HepG2 (cell line): ENCODE results near the gene TNNI2. TPM values are rescaled to one million over a fixed set of nuclear protein-coding genes. Genes with fewer than 3 reads are reported as not detected.
A peak's percentile ranks its signal among the peaks of the same experiment; 100 is the strongest.

Experiments
- ATAC-seq: fragments of 200-7000 bp; cut with Tn5 transposase; 3 replicates; pipeline ENCODE4 v1.9.1; 2020; ENCODE audit warnings: mild to moderate bottlenecking, moderate library complexity
- BruUV-seq: library from RNA; stranded (reverse); fragments of 400-500 nt; replicated peaks from 2 replicates; lab custom pipeline; 2021; lab: Mats Ljungman, UMichigan
- CTCF ChIA-PET: fragments of 300-600 bp; formaldehyde crosslinking; extraction: SDS; loops from one replicate; lab custom pipeline; 2021; ENCODE audit warnings: low total read pairs, inconsistent platforms, low intra/inter-chr PET ratio; lab: Yijun Ruan, JAX
- POLR2A ChIA-PET: fragments of 350-600 bp; sonication (Branson Sonifier 250); formaldehyde crosslinking; loops from one replicate; lab custom pipeline; 2020; ENCODE audit warnings: antibody characterized with exemption, inconsistent platforms; lab: Yijun Ruan, JAX
- DNase-seq: peaks from one replicate; pipeline ENCODE4 v3.0.0-alpha.2; 2015; ENCODE audit warnings: low spot score
- FAIRE-seq: peaks from 3 replicates; lab custom pipeline; 2011; peaks lifted over from hg19 to GRCh38; lab: Jason Lieb, UNC
- H2AFZ ChIP-seq: one replicate; pipeline ENCODE4 v1.6.1; 2011; ENCODE audit warnings: low read length, inconsistent platforms
- H3K27ac ChIP-seq: fragments of 300-600 bp; 3 replicates; pipeline ENCODE4 v1.8.0; 2011; ENCODE audit warnings: mixed run types, mild to moderate bottlenecking, mixed read lengths, low read length, inconsistent platforms; ENCODE audit not compliant: insufficient read depth; ENCODE audit errors: extremely low read length
- H3K27me3 ChIP-seq, 2 experiments: fragments of 200-600 bp in 1 of 2; 2 replicates in 1 of 2; 3 replicates in 1 of 2; pipeline versions ENCODE4 v1.6.0 to v1.8.0; 2011; ENCODE audit warnings: low read length in 2 of 2, mild to moderate bottlenecking in 2 of 2, moderate library complexity in 2 of 2, inconsistent platforms in 1 of 2; ENCODE audit not compliant: insufficient read depth in 2 of 2, control insufficient read depth in 1 of 2
- H3K36me3 ChIP-seq, 2 experiments: fragments of 200-600 bp in 1 of 2; replicated peaks in 1 of 2; 2 replicates in 1 of 2; 3 replicates in 1 of 2; pipeline versions ENCODE4 v1.5.1 to v1.8.0; 2011; ENCODE audit warnings: low read length in 2 of 2, inconsistent platforms in 1 of 2; ENCODE audit not compliant: insufficient read depth in 2 of 2, control insufficient read depth in 1 of 2
- H3K4me1 ChIP-seq: 2 replicates; pipeline ENCODE4 v1.5.1; 2012; ENCODE audit warnings: low read length, inconsistent platforms; ENCODE audit not compliant: insufficient read depth
- H3K4me2 ChIP-seq: 2 replicates; pipeline ENCODE4 v1.6.0; 2011; ENCODE audit warnings: low read depth, low read length, inconsistent platforms
- H3K4me3 ChIP-seq, 3 experiments: fragments of 200-600 bp in 1 of 3; sonication (generic), shearing (Covaris generic) in 1 of 3; replicated peaks in 1 of 3; 2 replicates each; pipeline ENCODE4 v1.5.1; 2011 to 2016; ENCODE audit warnings: low read length in 3 of 3, inconsistent platforms in 2 of 3, low read depth in 2 of 3, mild to moderate bottlenecking in 2 of 3, control low read depth in 1 of 3, mixed read lengths in 1 of 3; ENCODE audit not compliant: insufficient read depth in 1 of 3
- H3K79me2 ChIP-seq: one replicate; pipeline ENCODE4 v1.6.1; 2011; ENCODE audit warnings: low read length, inconsistent platforms; ENCODE audit not compliant: insufficient read depth
- H3K9ac ChIP-seq: 2 replicates; pipeline ENCODE4 v1.6.0; 2011; ENCODE audit warnings: mild to moderate bottlenecking, low read depth, low read length, inconsistent platforms; ENCODE audit not compliant: insufficient read depth
- H3K9me3 ChIP-seq: 2 replicates; pipeline ENCODE4 v1.5.1; 2012; ENCODE audit warnings: mild to moderate bottlenecking, low read length
- H4K20me1 ChIP-seq: 2 replicates; pipeline ENCODE4 v1.6.0; 2011; ENCODE audit warnings: inconsistent platforms, mild to moderate bottlenecking, low read length, moderate library complexity; ENCODE audit not compliant: insufficient read depth
- FOXJ3 ChIP-seq: sonication (generic); formaldehyde crosslinking; IDR thresholded peaks from 2 replicates; pipeline ENCODE4 v1.4.0; 2020; ENCODE audit warnings: missing genetic modification reagents, mild to moderate bottlenecking, borderline replicate concordance
- HDAC2 ChIP-seq: sonication (generic); formaldehyde crosslinking; IDR thresholded peaks from 2 replicates; pipeline ENCODE4 v1.4.0; 2020; ENCODE audit warnings: missing genetic modification reagents
- KDM2A ChIP-seq: sonication (generic); formaldehyde crosslinking; IDR thresholded peaks from 2 replicates; pipeline ENCODE4 v1.4.0; 2020; ENCODE audit warnings: low read depth, missing genetic modification reagents, borderline replicate concordance
- LCORL ChIP-seq, 2 experiments: fragments of 450-650 bp in 1 of 2; sonication (generic) in 1 of 2; formaldehyde crosslinking in 1 of 2; IDR thresholded peaks; 2 replicates each; pipeline versions ENCODE4 v1.5.0 to v1.6.1; 2017 to 2020; ENCODE audit warnings: antibody characterized with exemption in 1 of 2, missing genetic modification reagents in 1 of 2
- RAD51 ChIP-seq: fragments of 450-650 bp; IDR thresholded peaks from 2 replicates; pipeline ENCODE4 v1.6.1; 2016; ENCODE audit warnings: borderline replicate concordance
- SAP130 ChIP-seq: IDR thresholded peaks from 2 replicates; pipeline ENCODE4 v1.6.1; 2016; ENCODE audit warnings: low read depth
- ZNF292 ChIP-seq: sonication (generic); formaldehyde crosslinking; IDR thresholded peaks from 2 replicates; pipeline ENCODE4 v1.8.1; 2022; ENCODE audit warnings: mild to moderate bottlenecking, low read depth, missing genetic modification reagents, borderline replicate concordance
- WGBS: methylation state at CpG from one replicate; pipeline ENCODE4 v1.1.6; 2017; ENCODE audit warnings: low lambda C conversion rate; 5-methylcytosine and 5-hydroxymethylcytosine counted together
- in situ Hi-C: cut with HindIII; loops from 2 replicates; pipeline ENCODE4 v1.10.0; 2017; ENCODE audit warnings: low pct_unique_long_range_greater_than_20kb; ENCODE audit not compliant: extremely low pct_ligation_motif_present
- intact Hi-C: fragments of 100-400 bp; cut with micrococcal nuclease; formaldehyde crosslinking; loops from one replicate; pipeline ENCODE4 v1.10.0; 2022; ENCODE audit not compliant: unreplicated experiment
- polyA plus RNA-seq, 8 experiments: library from polyadenylated mRNA; depleted of rRNA in 3 of 8; stranded (reverse) in 7 of 8; unstranded in 1 of 8; fragments of >200 nt; fragmentation: Illumina TruSeq in 4 of 8; extraction: Trizol in 4 of 8; gene quantifications; 2 replicates each; pipeline versions ENCODE4 v1.2.1 to v1.2.3, GENCODE V29; 2011 to 2016; ENCODE audit warnings: low read depth in 4 of 8, missing spikeins in 1 of 8, mixed read lengths in 1 of 8; ENCODE audit not compliant: insufficient read depth in 1 of 8
- total RNA-seq, 5 experiments: library from RNA; depleted of rRNA; stranded (reverse); fragments of >200 nt; fragmentation: Illumina TruSeq; extraction: Trizol; gene quantifications; 2 replicates each; pipeline ENCODE4 v1.2.3, GENCODE V29; 2016; ENCODE audit warnings: low read depth in 1 of 5
- TF ChIP-seq, protein P1 (sequence below): sonication (generic); formaldehyde crosslinking; IDR thresholded peaks from 2 replicates; pipeline ENCODE4 v1.4.0; 2020; ENCODE audit warnings: mild to moderate bottlenecking, missing genetic modification reagents
- TF ChIP-seq, protein P2 (sequence below): fragments of 450-650 bp; IDR thresholded peaks from 2 replicates; pipeline ENCODE4 v1.6.1; 2016
- TF ChIP-seq, protein P3 (sequence below): sonication (generic); formaldehyde crosslinking; IDR thresholded peaks from 2 replicates; pipeline ENCODE4 v1.4.0; 2020; ENCODE audit warnings: mild to moderate bottlenecking, missing genetic modification reagents
- TF ChIP-seq, protein P4 (sequence below): sonication (generic); formaldehyde crosslinking; IDR thresholded peaks from 2 replicates; pipeline ENCODE4 v1.4.0; 2020; ENCODE audit warnings: missing genetic modification reagents, borderline replicate concordance
- TF ChIP-seq, protein P5 (sequence below): sonication (generic); formaldehyde crosslinking; IDR thresholded peaks from 2 replicates; pipeline ENCODE4 v1.5.1; 2020; ENCODE audit warnings: mild to moderate bottlenecking, moderate library complexity, missing genetic modification reagents

TNNI2 gene
- total and polyA plus RNA-seq, 2 of the 13 experiments (the other 11 are each of a cell fraction or from before 2014, with no cell fraction given), result 7.2 to 12.0 TPM

DNA sequence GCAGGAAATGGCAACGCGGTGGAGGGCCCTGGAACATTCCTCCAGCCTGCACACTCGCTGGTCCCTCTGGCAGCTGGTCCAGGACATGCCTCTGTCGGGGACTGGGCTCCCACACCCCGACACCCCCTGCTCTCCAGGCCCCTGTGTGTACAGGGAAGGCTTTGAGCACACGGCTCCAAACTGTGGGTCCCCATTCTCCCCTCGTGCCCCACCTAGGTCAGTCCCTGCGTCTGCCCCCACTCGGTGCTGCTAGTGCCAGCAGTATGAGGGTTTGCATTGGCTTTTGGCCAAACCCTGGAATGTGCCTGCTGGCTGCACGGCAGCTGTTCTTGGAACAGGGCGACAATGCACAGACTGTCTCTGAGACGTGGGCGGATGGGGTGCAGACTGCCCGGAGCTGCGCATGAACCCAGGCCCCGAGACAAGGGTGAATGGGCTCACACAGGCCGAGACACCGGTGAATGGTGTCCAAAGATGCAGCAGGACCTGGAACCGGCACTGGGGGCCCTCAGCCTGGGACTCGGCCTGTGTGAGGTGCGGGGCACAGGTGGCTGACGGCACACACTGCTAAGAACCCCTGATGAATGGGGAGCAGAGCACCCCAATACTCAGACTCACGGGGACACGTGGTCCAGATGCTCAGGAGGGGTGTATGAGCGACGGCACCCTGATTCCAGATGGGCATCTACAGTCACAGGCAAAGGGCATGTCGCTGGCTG lies 11.5 kb upstream of the TNNI2 start:
- H3K4me3 ChIP-seq, result peak overlapping the region in 1 of 3 experiments; percentile 32; a peak in 1 of 6 replicates
- no peak overlapping the region for H3K9ac ChIP-seq
- no peaks in the 10 kb centered on the region for H3K79me2 ChIP-seq
- H3K4me2 ChIP-seq, result peak overlapping the region; percentile 48
- in situ Hi-C loops (no loop called here), intact Hi-C loops (no loop called here)
- H2AFZ ChIP-seq, result no peak overlapping the region
- H3K4me1 ChIP-seq, result peaks cover 78% of the 10 kb centered on the region
- H3K27ac ChIP-seq, result no peak overlapping the region
- WGBS, result 97% methylated on average over 6 of the region's 27 CpGs
- no TSS peak for BruUV-seq
- DNase-seq (peak; percentile 70), FAIRE-seq (no peak), ATAC-seq (peak; percentile 14)
- ChIA-PET CTCF (interaction anchor here (0.7 to 4.0 kb wide), 3 partner anchors 175 to 324 kb away, joined by 3 to 56 read pairs (median 5); no protein-coding TSS in a partner anchor), POLR2A (interaction anchor here (1.8 kb wide), 1 partner anchor 136 kb away, joined by 6 read pairs; no protein-coding TSS in a partner anchor)
- H3K27me3 ChIP-seq, result peaks cover 0 to 2% of the 10 kb centered on the region in 2 experiments; a peak in 1 of 5 replicates
- no peaks in the 10 kb centered on the region for H4K20me1 ChIP-seq
- no peaks in the 10 kb centered on the region for H3K36me3 ChIP-seq
- no peaks in the 10 kb centered on the region for H3K9me3 ChIP-seq
- TF ChIP-seq HDAC2 (peak; percentile 37; the same call in 1 of the 2 replicates), SAP130 (CRISPR knock-in tag) (peak; percentile 23; the same call in 1 of the 2 replicates), LCORL (IDR thresholded peaks at IDR 0.05) (no peak), LCORL (CRISPR knock-in tag; IDR thresholded peaks at IDR 0.05) (peak; percentile 79), RAD51 (no peak), FOXJ3 (CRISPR knock-in tag) (no peak), KDM2A (peak; percentile 62), ZNF292 (peak; percentile 68; the same call in 1 of the 2 replicates)
- TF ChIP-seq, protein P1, sequence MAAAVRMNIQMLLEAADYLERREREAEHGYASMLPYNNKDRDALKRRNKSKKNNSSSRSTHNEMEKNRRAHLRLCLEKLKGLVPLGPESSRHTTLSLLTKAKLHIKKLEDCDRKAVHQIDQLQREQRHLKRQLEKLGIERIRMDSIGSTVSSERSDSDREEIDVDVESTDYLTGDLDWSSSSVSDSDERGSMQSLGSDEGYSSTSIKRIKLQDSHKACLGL (CRISPR knock-in tag), result peak; percentile 57; the same call in 1 of the 2 replicates
- TF ChIP-seq, protein P2, sequence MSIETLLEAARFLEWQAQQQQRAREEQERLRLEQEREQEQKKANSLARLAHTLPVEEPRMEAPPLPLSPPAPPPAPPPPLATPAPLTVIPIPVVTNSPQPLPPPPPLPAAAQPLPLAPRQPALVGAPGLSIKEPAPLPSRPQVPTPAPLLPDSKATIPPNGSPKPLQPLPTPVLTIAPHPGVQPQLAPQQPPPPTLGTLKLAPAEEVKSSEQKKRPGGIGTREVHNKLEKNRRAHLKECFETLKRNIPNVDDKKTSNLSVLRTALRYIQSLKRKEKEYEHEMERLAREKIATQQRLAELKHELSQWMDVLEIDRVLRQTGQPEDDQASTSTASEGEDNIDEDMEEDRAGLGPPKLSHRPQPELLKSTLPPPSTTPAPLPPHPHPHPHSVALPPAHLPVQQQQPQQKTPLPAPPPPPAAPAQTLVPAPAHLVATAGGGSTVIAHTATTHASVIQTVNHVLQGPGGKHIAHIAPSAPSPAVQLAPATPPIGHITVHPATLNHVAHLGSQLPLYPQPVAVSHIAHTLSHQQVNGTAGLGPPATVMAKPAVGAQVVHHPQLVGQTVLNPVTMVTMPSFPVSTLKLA, result no peak
- TF ChIP-seq, protein P3, sequence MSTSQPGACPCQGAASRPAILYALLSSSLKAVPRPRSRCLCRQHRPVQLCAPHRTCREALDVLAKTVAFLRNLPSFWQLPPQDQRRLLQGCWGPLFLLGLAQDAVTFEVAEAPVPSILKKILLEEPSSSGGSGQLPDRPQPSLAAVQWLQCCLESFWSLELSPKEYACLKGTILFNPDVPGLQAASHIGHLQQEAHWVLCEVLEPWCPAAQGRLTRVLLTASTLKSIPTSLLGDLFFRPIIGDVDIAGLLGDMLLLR (CRISPR knock-in tag), result peak; percentile 24; the same call in 1 of the 2 replicates
- TF ChIP-seq, protein P4, sequence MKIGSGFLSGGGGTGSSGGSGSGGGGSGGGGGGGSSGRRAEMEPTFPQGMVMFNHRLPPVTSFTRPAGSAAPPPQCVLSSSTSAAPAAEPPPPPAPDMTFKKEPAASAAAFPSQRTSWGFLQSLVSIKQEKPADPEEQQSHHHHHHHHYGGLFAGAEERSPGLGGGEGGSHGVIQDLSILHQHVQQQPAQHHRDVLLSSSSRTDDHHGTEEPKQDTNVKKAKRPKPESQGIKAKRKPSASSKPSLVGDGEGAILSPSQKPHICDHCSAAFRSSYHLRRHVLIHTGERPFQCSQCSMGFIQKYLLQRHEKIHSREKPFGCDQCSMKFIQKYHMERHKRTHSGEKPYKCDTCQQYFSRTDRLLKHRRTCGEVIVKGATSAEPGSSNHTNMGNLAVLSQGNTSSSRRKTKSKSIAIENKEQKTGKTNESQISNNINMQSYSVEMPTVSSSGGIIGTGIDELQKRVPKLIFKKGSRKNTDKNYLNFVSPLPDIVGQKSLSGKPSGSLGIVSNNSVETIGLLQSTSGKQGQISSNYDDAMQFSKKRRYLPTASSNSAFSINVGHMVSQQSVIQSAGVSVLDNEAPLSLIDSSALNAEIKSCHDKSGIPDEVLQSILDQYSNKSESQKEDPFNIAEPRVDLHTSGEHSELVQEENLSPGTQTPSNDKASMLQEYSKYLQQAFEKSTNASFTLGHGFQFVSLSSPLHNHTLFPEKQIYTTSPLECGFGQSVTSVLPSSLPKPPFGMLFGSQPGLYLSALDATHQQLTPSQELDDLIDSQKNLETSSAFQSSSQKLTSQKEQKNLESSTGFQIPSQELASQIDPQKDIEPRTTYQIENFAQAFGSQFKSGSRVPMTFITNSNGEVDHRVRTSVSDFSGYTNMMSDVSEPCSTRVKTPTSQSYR, result peak; percentile 49; the same call in 1 of the 2 replicates
- TF ChIP-seq, protein P5, sequence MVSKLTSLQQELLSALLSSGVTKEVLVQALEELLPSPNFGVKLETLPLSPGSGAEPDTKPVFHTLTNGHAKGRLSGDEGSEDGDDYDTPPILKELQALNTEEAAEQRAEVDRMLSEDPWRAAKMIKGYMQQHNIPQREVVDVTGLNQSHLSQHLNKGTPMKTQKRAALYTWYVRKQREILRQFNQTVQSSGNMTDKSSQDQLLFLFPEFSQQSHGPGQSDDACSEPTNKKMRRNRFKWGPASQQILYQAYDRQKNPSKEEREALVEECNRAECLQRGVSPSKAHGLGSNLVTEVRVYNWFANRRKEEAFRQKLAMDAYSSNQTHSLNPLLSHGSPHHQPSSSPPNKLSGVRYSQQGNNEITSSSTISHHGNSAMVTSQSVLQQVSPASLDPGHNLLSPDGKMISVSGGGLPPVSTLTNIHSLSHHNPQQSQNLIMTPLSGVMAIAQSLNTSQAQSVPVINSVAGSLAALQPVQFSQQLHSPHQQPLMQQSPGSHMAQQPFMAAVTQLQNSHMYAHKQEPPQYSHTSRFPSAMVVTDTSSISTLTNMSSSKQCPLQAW (CRISPR knock-in tag), result 0 out of 2 replicates have a peak, but pooled peaks have one; percentile 26
